Measurements from ENCODE around the gene PDLIM4. TPM values are rescaled to one million over a fixed set of nuclear protein-coding genes. Genes with fewer than 3 reads are reported as not detected.
A peak's percentile ranks its signal among the peaks of the same experiment; 100 is the strongest.

PDLIM4 gene
- total and polyA plus RNA-seq, 8 donors, result 7.7 to 13.5 (median 10.2) TPM

DNA sequence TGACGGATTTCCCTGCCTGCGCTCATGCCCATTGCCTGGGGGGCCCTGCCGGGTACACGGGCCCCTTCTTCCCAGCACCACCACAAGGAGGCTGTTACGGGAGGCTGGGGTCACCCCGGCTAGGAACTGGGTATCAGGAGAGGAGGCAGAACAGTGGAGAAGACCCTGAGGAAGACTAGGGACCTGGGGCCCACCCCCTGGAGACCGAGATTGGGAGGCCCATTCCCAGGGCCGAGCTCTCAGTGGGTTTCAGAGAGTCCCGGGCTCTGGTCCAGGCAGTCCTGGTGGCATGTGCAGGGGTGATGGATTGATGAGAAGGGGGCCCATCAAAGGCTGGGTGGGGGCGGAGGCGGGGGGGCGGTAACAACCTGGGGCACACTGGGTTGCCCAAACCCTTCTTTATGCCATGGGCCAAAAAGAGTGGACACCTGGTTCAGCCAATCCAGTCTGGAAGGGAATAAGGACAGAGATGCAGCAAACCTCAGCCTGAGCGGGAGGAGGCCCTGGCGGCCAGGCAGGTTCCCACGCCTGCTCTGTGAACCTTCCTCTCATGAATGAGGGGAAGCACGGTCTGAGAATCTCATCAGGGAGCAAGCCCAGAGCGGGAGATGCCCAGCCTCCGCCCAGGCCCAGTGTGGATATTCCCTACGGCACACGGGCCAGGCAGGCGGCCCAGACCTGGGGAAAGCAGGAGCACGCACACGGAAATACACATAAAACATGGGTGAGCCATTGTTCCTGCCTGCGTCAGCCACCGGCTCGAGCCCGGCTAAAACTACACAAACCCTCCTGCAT is 29.1 kb upstream of the PDLIM4 start:
- ATAC-seq, result no peak
- peak in 1 of 4 donors; percentile 26 for DNase-seq
- TF ChIP-seq, protein P1, sequence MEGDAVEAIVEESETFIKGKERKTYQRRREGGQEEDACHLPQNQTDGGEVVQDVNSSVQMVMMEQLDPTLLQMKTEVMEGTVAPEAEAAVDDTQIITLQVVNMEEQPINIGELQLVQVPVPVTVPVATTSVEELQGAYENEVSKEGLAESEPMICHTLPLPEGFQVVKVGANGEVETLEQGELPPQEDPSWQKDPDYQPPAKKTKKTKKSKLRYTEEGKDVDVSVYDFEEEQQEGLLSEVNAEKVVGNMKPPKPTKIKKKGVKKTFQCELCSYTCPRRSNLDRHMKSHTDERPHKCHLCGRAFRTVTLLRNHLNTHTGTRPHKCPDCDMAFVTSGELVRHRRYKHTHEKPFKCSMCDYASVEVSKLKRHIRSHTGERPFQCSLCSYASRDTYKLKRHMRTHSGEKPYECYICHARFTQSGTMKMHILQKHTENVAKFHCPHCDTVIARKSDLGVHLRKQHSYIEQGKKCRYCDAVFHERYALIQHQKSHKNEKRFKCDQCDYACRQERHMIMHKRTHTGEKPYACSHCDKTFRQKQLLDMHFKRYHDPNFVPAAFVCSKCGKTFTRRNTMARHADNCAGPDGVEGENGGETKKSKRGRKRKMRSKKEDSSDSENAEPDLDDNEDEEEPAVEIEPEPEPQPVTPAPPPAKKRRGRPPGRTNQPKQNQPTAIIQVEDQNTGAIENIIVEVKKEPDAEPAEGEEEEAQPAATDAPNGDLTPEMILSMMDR (IDR thresholded peaks at IDR 0.05), result no peak
- Histone ChIP-seq H3K36me3 (no peaks in the 10 kb centered on the region), H3K4me3 (peak overlapping the region; percentile 68 to 70), H3K9me3 (no peaks in the 10 kb centered on the region), H3K4me1 (peaks cover 28 to 39% of the 10 kb centered on the region in 2 donors), H3K27ac (peak overlapping the region; percentile 89 to 96), H3K27me3 (peaks cover 0 to 29% of the 10 kb centered on the region in 2 donors)
- intact Hi-C loops (cut with DNase I), result no loop called here

DNA sequence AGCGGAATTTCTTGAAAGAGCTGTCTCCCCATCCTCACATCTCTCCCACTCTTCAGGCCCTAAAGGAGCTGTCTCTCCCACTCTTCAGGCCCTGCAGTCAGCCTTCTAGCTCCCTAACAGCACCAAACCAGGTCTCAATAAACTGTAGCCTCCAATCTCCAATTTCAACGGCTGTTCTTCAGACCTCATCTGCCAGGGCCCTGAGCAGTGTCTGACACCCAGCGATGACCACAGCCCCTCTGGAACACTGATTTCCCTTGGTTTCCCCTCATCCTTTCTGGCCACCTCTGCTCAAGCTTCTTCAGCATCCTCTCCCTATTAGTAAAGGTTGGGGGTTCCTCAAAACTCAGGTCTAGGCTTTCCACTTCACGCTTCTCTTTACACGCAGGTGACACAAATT is 28.3 kb upstream of the PDLIM4 start:
- intact Hi-C loops (cut with DNase I), result no loop called here
- H3K4me1 ChIP-seq, result peaks cover 26 to 33% of the 10 kb centered on the region in 2 donors
- DNase-seq (peak in 1 of 4 donors; percentile 15), ATAC-seq (no peak)
- H3K9me3 ChIP-seq, result no peaks in the 10 kb centered on the region
- no peak overlapping the region for H3K27ac ChIP-seq
- H3K4me3 ChIP-seq, result no peak overlapping the region
- TF ChIP-seq, protein P1 (IDR thresholded peaks at IDR 0.05), result no peak
- peaks cover 0 to 29% of the 10 kb centered on the region in 2 donors for H3K27me3 ChIP-seq
- H3K36me3 ChIP-seq, result no peaks in the 10 kb centered on the region

DNA sequence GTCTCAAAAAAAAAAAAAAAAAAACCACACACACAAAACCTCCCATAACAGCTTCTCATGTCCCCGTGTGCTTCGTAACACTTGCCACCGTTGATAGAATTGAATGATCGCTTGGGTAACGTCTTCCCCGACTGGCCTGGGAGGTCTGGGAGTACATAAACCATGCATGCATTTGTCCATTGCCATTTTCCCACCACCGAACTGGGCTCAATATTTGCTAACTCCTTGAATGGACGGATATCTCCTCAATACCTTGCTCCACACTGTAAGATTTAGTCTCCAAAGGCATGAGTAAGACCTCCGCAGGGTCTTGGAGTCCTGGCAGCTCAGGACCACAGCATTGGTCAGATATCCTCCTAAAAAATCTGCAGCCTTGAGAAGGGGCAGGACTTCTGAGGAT is 26.6 kb upstream of the PDLIM4 start:
- no peak overlapping the region for H3K4me3 ChIP-seq
- no peaks in the 10 kb centered on the region for H3K36me3 ChIP-seq
- no peak overlapping the region for H3K27ac ChIP-seq
- intact Hi-C loops (cut with DNase I), result no loop called here
- ATAC-seq (no peak), DNase-seq (no peak)
- TF ChIP-seq, protein P1 (IDR thresholded peaks at IDR 0.05), result no peak
- peaks cover 12 to 20% of the 10 kb centered on the region in 2 donors for H3K4me1 ChIP-seq
- peaks cover 0 to 29% of the 10 kb centered on the region in 2 donors for H3K27me3 ChIP-seq
- no peaks in the 10 kb centered on the region for H3K9me3 ChIP-seq

DNA sequence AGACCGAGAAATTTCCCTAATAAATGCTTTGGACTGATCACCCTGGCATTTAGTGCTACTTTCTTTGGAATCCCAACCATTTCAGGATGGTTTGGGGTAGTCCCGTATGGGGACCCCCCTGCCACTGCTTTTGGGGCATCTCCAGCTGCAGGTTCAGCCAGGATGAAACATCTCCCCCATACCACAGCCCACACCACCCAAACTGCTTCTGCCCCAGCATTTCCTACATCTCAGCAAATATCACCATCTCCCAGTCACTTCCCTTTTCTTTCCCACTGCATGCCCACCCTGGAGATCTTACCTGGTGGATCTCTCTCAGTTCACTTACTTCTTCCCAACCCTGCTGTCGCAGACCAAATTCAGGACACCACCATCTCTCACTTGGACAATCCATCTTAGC is 25.0 kb upstream of the PDLIM4 start:
- no peaks in the 10 kb centered on the region for H3K9me3 ChIP-seq
- DNase-seq (peak in 1 of 4 donors; percentile 10), ATAC-seq (no peak)
- intact Hi-C loops (cut with DNase I), result no loop called here
- H3K36me3 ChIP-seq, result no peaks in the 10 kb centered on the region
- H3K27ac ChIP-seq, result no peak overlapping the region
- H3K4me1 ChIP-seq, result peaks cover 0 to 6% of the 10 kb centered on the region in 2 donors
- TF ChIP-seq, protein P1 (IDR thresholded peaks at IDR 0.05), result no peak
- no peak overlapping the region for H3K4me3 ChIP-seq
- peaks cover 0 to 15% of the 10 kb centered on the region in 2 donors for H3K27me3 ChIP-seq

DNA sequence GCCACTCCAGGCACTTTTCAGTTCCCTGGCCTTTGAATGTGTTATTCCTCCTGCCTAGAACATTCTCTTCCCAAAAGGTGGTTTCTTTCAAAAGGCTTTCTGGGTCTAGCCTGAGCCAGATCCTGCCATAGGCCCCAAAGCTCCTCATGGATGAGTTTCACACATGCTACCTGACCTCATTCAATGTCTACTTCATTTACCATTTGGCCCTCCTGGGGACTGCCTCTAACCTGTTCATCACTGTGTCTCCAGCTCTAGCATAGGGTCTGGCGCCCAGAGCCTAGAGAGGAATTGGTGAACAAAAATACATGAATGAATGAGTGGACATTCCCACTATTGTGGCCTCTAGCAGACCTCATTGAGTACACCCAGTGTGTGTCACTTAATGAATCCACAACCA is 24.4 kb upstream of the PDLIM4 start:
- intact Hi-C loops (cut with DNase I), result no loop called here
- Histone ChIP-seq H3K4me1 (peaks cover 0 to 3% of the 10 kb centered on the region in 2 donors), H3K27ac (no peak overlapping the region), H3K27me3 (peaks cover 0 to 9% of the 10 kb centered on the region in 2 donors), H3K9me3 (no peaks in the 10 kb centered on the region), H3K4me3 (no peak overlapping the region), H3K36me3 (no peaks in the 10 kb centered on the region)
- DNase-seq (no peak), ATAC-seq (no peak)
- TF ChIP-seq, protein P1 (IDR thresholded peaks at IDR 0.05), result no peak
